ENCODE results near the gene DSCAM.

DSCAM gene

GRCh38 chr21:40333731-40334130 is 513.2 kb downstream of the DSCAM start:
- Histone ChIP-seq H3K4me2 (ENCODE audit: low read length) (no peak overlapping the region), H3K27me3 (ENCODE audit: insufficient read depth, low read length) (no peaks in the 10 kb centered on the region), H4K20me1 (ENCODE audit: insufficient read depth, low read length) (no peaks in the 10 kb centered on the region), H3K79me2 (ENCODE audit: insufficient read depth, low read length) (no peaks in the 10 kb centered on the region), H3K27ac (ENCODE audit: low read depth, low read length, poor library complexity, severe bottlenecking) (no peak overlapping the region), H3K36me3 (ENCODE audit: insufficient read depth, low read length) (no peaks in the 10 kb centered on the region), H3K9ac (ENCODE audit: low read length) (no peak overlapping the region), H2AFZ (ENCODE audit: low read length) (no peak overlapping the region), H3K9me3 (ENCODE audit: low read length) (no peaks in the 10 kb centered on the region), H3F3A (ENCODE audit: insufficient read depth, low read length) (no peaks in the 10 kb centered on the region), H3K4me1 (ENCODE audit: insufficient read depth, low read length, severe bottlenecking) (no peaks in the 10 kb centered on the region), H3K4me3 (ENCODE audit: low read depth, low read length, poor library complexity, severe bottlenecking) (no peak overlapping the region), H3K9me2 (ENCODE audit: low read depth, low read length) (no peaks in the 10 kb centered on the region)
- no peak for TF ChIP-seq CTCF (IDR thresholded peaks at IDR 0.05; ENCODE audit: low read length)
- TF ChIP-seq EZH2 (IDR thresholded peaks at IDR 0.05; ENCODE audit: borderline replicate concordance, low read length), result no peak

GRCh38 chr21:40331804-40332203 is 515.2 kb downstream of the DSCAM start:
- H3F3A ChIP-seq (ENCODE audit: insufficient read depth, low read length), result no peaks in the 10 kb centered on the region
- TF ChIP-seq EZH2 (IDR thresholded peaks at IDR 0.05; ENCODE audit: borderline replicate concordance, low read length), result no peak
- no peak for TF ChIP-seq CTCF (IDR thresholded peaks at IDR 0.05; ENCODE audit: low read length)
- no peak overlapping the region for H2AFZ ChIP-seq (ENCODE audit: low read length)
- H3K27ac ChIP-seq (ENCODE audit: low read depth, low read length, poor library complexity, severe bottlenecking), result no peak overlapping the region
- H3K4me1 ChIP-seq (ENCODE audit: insufficient read depth, low read length, severe bottlenecking), result no peaks in the 10 kb centered on the region
- no peaks in the 10 kb centered on the region for H3K36me3 ChIP-seq (ENCODE audit: insufficient read depth, low read length)
- H3K9me2 ChIP-seq (ENCODE audit: low read depth, low read length), result no peaks in the 10 kb centered on the region
- no peak overlapping the region for H3K4me2 ChIP-seq (ENCODE audit: low read length)
- no peaks in the 10 kb centered on the region for H3K79me2 ChIP-seq (ENCODE audit: insufficient read depth, low read length)
- H3K27me3 ChIP-seq (ENCODE audit: insufficient read depth, low read length), result no peaks in the 10 kb centered on the region
- no peaks in the 10 kb centered on the region for H4K20me1 ChIP-seq (ENCODE audit: insufficient read depth, low read length)
- H3K9ac ChIP-seq (ENCODE audit: low read length), result no peak overlapping the region
- no peaks in the 10 kb centered on the region for H3K9me3 ChIP-seq (ENCODE audit: low read length)
- no peak overlapping the region for H3K4me3 ChIP-seq (ENCODE audit: low read depth, low read length, poor library complexity, severe bottlenecking)

GRCh38 chr21:40331172-40331571 is 515.8 kb downstream of the DSCAM start:
- Histone ChIP-seq H3K36me3 (ENCODE audit: insufficient read depth, low read length) (no peaks in the 10 kb centered on the region), H3K27me3 (ENCODE audit: insufficient read depth, low read length) (no peaks in the 10 kb centered on the region), H4K20me1 (ENCODE audit: insufficient read depth, low read length) (no peaks in the 10 kb centered on the region), H3K4me3 (ENCODE audit: low read depth, low read length, poor library complexity, severe bottlenecking) (no peak overlapping the region), H3K27ac (ENCODE audit: low read depth, low read length, poor library complexity, severe bottlenecking) (no peak overlapping the region), H3K9me2 (ENCODE audit: low read depth, low read length) (no peaks in the 10 kb centered on the region), H3K4me2 (ENCODE audit: low read length) (no peak overlapping the region), H3K9me3 (ENCODE audit: low read length) (no peaks in the 10 kb centered on the region), H3K79me2 (ENCODE audit: insufficient read depth, low read length) (no peaks in the 10 kb centered on the region), H3F3A (ENCODE audit: insufficient read depth, low read length) (no peaks in the 10 kb centered on the region), H3K9ac (ENCODE audit: low read length) (no peak overlapping the region), H3K4me1 (ENCODE audit: insufficient read depth, low read length, severe bottlenecking) (no peaks in the 10 kb centered on the region), H2AFZ (ENCODE audit: low read length) (no peak overlapping the region)
- TF ChIP-seq EZH2 (IDR thresholded peaks at IDR 0.05; ENCODE audit: borderline replicate concordance, low read length) (no peak), CTCF (IDR thresholded peaks at IDR 0.05; ENCODE audit: low read length) (no peak)

Data from OCI-LY1 (cell line).